HepG2 (cell line): ENCODE data around the gene KIF22. TPM values are rescaled to one million over a fixed set of nuclear protein-coding genes. Genes with fewer than 3 reads are reported as not detected.

Experiments used
- ATM ChIP-seq: fragments of 450-650 bp; IDR thresholded peaks from 2 replicates; pipeline ENCODE4 v1.7.1; 2017; ENCODE audit warnings: mild to moderate bottlenecking, borderline replicate concordance
- CAMTA2 ChIP-seq: sonication (generic); formaldehyde crosslinking; IDR thresholded peaks from 2 replicates; pipeline ENCODE4 v1.4.0; 2020; ENCODE audit warnings: mild to moderate bottlenecking, missing genetic modification reagents, borderline replicate concordance
- CSRNP2 ChIP-seq: sonication (generic); formaldehyde crosslinking; conservative IDR thresholded peaks from 2 replicates; pipeline ENCODE4 v1.8.0; 2022; ENCODE audit warnings: low read depth, missing genetic modification reagents
- LBX2 ChIP-seq: sonication (generic); formaldehyde crosslinking; IDR thresholded peaks from 2 replicates; pipeline ENCODE4 v1.5.0; 2020; ENCODE audit warnings: missing genetic modification reagents, mild to moderate bottlenecking, borderline replicate concordance
- LRRFIP1 ChIP-seq: sonication (generic); formaldehyde crosslinking; conservative IDR thresholded peaks from 2 replicates; pipeline ENCODE4 v1.4.0; 2020; ENCODE audit warnings: missing genetic modification reagents
- NFYC ChIP-seq: IDR thresholded peaks from 2 replicates; pipeline ENCODE4 v1.6.1; 2016; ENCODE audit warnings: missing genetic modification reagents, missing compliant biosample characterization
- POLR2A ChIP-seq, 2 experiments: IDR thresholded peaks; 2 replicates each; pipeline ENCODE4 v1.6.1; 2011; ENCODE audit warnings: low read depth in 2 of 2, low read length in 2 of 2, mild to moderate bottlenecking in 1 of 2, moderate library complexity in 1 of 2; ENCODE audit not compliant: insufficient read depth in 1 of 2
- RARA ChIP-seq: IDR thresholded peaks from 2 replicates; pipeline ENCODE4 v1.6.1; 2016; ENCODE audit warnings: missing genetic modification reagents, missing compliant biosample characterization
- TAF1 ChIP-seq: sonication (generic); formaldehyde crosslinking; IDR thresholded peaks from 2 replicates; pipeline ENCODE4 v1.4.0; 2020; ENCODE audit warnings: missing genetic modification reagents
- THAP11 ChIP-seq: IDR thresholded peaks from 2 replicates; pipeline ENCODE4 v1.6.1; 2016; ENCODE audit warnings: missing biosample characterization, missing genetic modification reagents
- THYN1 ChIP-seq: sonication (generic); formaldehyde crosslinking; IDR thresholded peaks from 2 replicates; pipeline ENCODE4 v1.8.1; 2023; ENCODE audit warnings: low read depth, mild to moderate bottlenecking, moderate library complexity, missing genetic modification reagents, borderline replicate concordance
- ZBTB1 ChIP-seq: sonication (generic); formaldehyde crosslinking; IDR thresholded peaks from 2 replicates; pipeline ENCODE4 v1.4.0; 2020; ENCODE audit warnings: missing genetic modification reagents, borderline replicate concordance
- ZHX1 ChIP-seq: sonication (generic); formaldehyde crosslinking; IDR thresholded peaks from 2 replicates; pipeline ENCODE4 v1.8.1; 2022; ENCODE audit warnings: low read depth, mild to moderate bottlenecking, missing genetic modification reagents
- ZMAT5 ChIP-seq: sonication (generic); formaldehyde crosslinking; IDR thresholded peaks from 2 replicates; pipeline ENCODE4 v1.5.0; 2020; ENCODE audit warnings: mild to moderate bottlenecking, low read depth, missing genetic modification reagents, borderline replicate concordance
- ZSCAN20 ChIP-seq: sonication (generic); formaldehyde crosslinking; IDR thresholded peaks from 2 replicates; pipeline ENCODE4 v1.4.0; 2020; ENCODE audit warnings: missing genetic modification reagents, mild to moderate bottlenecking, borderline replicate concordance
- polyA plus RNA-seq, 8 experiments: library from polyadenylated mRNA; depleted of rRNA in 3 of 8; stranded (reverse) in 7 of 8; unstranded in 1 of 8; fragments of >200 nt; fragmentation: Illumina TruSeq in 4 of 8; extraction: Trizol in 4 of 8; gene quantifications; 2 replicates each; pipeline versions ENCODE4 v1.2.1 to v1.2.3, GENCODE V29; 2011 to 2016; ENCODE audit warnings: low read depth in 4 of 8, missing spikeins in 1 of 8, mixed read lengths in 1 of 8; ENCODE audit not compliant: insufficient read depth in 1 of 8
- total RNA-seq, 5 experiments: library from RNA; depleted of rRNA; stranded (reverse); fragments of >200 nt; fragmentation: Illumina TruSeq; extraction: Trizol; gene quantifications; 2 replicates each; pipeline ENCODE4 v1.2.3, GENCODE V29; 2016; ENCODE audit warnings: low read depth in 1 of 5

KIF22 gene
- total and polyA plus RNA-seq, 2 of the 13 experiments (the other 11 are each of a cell fraction or from before 2014, with no cell fraction given), result 95.8 to 118 TPM

- TF ChIP-seq LBX2 (CRISPR knock-in tag) (no peak), POLR2A (IDR thresholded peaks at IDR 0.05; ENCODE audit: insufficient read depth in 1 of 2, low read depth in 2 of 2, low read length in 2 of 2) (no peak), RARA (CRISPR knock-in tag) (peak; percentile 97), THYN1 (CRISPR knock-in tag) (no peak), LRRFIP1 (no peak), ZBTB1 (CRISPR knock-in tag) (no peak), TAF1 (CRISPR knock-in tag) (no peak), ZHX1 (peak; percentile 88), CSRNP2 (CRISPR knock-in tag) (no peak), THAP11 (CRISPR knock-in tag) (peak; percentile 81), CAMTA2 (CRISPR knock-in tag) (no peak), ATM (no peak), ZSCAN20 (peak; percentile 86; the same call in 1 of the 2 replicates), NFYC (CRISPR knock-in tag) (no peak), ZMAT5 (no peak)
These were observed 25.2 kb upstream of the KIF22 start (continued) for GRCh38 chr16:29765167-29766032.
